ENCODE measurements around the gene HPX.

Gene HPX

GRCh38 chr11:6458352-6459098, 17.7 kb upstream of the HPX start:
- H3K9ac ChIP-seq (ENCODE audit: low read depth, low read length) = no peak overlapping the region

GRCh38 chr11:6457581-6458320, 17.0 kb upstream of the HPX start:
- H3K9me3 ChIP-seq (ENCODE audit: insufficient read depth, low read depth, low read length) = no peaks in the 10 kb centered on the region
- H3K9ac ChIP-seq (ENCODE audit: low read depth, low read length) = no peak overlapping the region
- peaks cover 22% of the 10 kb centered on the region for H3K36me3 ChIP-seq (ENCODE audit: insufficient read depth, low read depth, low read length)
- no peaks in the 10 kb centered on the region for H3K27me3 ChIP-seq (ENCODE audit: insufficient read depth, low read length)
- no peak overlapping the region for H3K4me3 ChIP-seq (ENCODE audit: low read length)
- no peaks in the 10 kb centered on the region for H3K4me1 ChIP-seq (ENCODE audit: insufficient read depth, low read length)
- no peak overlapping the region for H3K27ac ChIP-seq (ENCODE audit: low read length)

More at GRCh38 chr11:6458352-6459098, 17.7 kb upstream of the HPX start:
- no peak overlapping the region for H3K27ac ChIP-seq (ENCODE audit: low read length)
- no peaks in the 10 kb centered on the region for H3K4me1 ChIP-seq (ENCODE audit: insufficient read depth, low read length)
- H3K27me3 ChIP-seq (ENCODE audit: insufficient read depth, low read length) = no peaks in the 10 kb centered on the region
- H3K9me3 ChIP-seq (ENCODE audit: insufficient read depth, low read depth, low read length) = no peaks in the 10 kb centered on the region
- H3K4me3 ChIP-seq (ENCODE audit: low read length) = no peak overlapping the region
- H3K36me3 ChIP-seq (ENCODE audit: insufficient read depth, low read depth, low read length) = peaks cover 22% of the 10 kb centered on the region

- Histone ChIP-seq H3K27me3 (ENCODE audit: insufficient read depth, low read length) (no peaks in the 10 kb centered on the region), H3K27ac (ENCODE audit: low read length) (no peak overlapping the region), H3K36me3 (ENCODE audit: insufficient read depth, low read depth, low read length) (peaks cover 25% of the 10 kb centered on the region), H3K9me3 (ENCODE audit: insufficient read depth, low read depth, low read length) (no peaks in the 10 kb centered on the region), H3K4me1 (ENCODE audit: insufficient read depth, low read length) (no peaks in the 10 kb centered on the region), H3K4me3 (ENCODE audit: low read length) (no peak overlapping the region), H3K9ac (ENCODE audit: low read depth, low read length) (no peak overlapping the region)
Measured at GRCh38 chr11:6456361-6457073, 15.7 kb upstream of the HPX start.

- Histone ChIP-seq H3K36me3 (ENCODE audit: insufficient read depth, low read depth, low read length) (peaks cover 40% of the 10 kb centered on the region), H3K27me3 (ENCODE audit: insufficient read depth, low read length) (no peaks in the 10 kb centered on the region), H3K4me3 (ENCODE audit: low read length) (no peak overlapping the region), H3K27ac (ENCODE audit: low read length) (no peak overlapping the region), H3K9ac (ENCODE audit: low read depth, low read length) (no peak overlapping the region), H3K4me1 (ENCODE audit: insufficient read depth, low read length) (no peaks in the 10 kb centered on the region), H3K9me3 (ENCODE audit: insufficient read depth, low read depth, low read length) (no peaks in the 10 kb centered on the region)
Measured at GRCh38 chr11:6455070-6455469, 14.3 kb upstream of the HPX start.

GRCh38 chr11:6453152-6453551, 12.4 kb upstream of the HPX start:
- Histone ChIP-seq H3K4me1 (ENCODE audit: insufficient read depth, low read length) (no peaks in the 10 kb centered on the region), H3K27ac (ENCODE audit: low read length) (no peak overlapping the region), H3K36me3 (ENCODE audit: insufficient read depth, low read depth, low read length) (peaks cover 45% of the 10 kb centered on the region), H3K9ac (ENCODE audit: low read depth, low read length) (no peak overlapping the region), H3K27me3 (ENCODE audit: insufficient read depth, low read length) (no peaks in the 10 kb centered on the region), H3K9me3 (ENCODE audit: insufficient read depth, low read depth, low read length) (no peaks in the 10 kb centered on the region), H3K4me3 (ENCODE audit: low read length) (no peak overlapping the region)

DNA sequence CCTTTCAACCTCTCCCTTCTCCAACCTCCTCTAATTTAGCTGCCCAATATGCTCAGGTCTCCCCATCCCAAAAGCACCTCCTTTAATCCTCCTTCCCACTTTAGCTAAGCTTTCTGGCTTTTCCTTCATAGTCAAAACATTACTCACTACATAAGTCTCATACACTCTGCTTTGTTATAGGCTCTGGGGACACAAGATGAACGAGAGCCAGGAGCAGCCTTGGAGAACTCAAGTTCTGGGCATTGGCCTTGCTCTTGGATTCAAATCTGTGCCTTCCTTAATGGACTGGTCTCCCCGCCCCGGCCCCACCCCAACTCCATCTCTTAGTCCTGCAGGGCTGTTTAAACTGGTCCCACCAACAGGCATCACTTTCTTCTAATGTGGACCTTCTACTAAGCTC, 11.4 kb upstream of the HPX start:
- no peak overlapping the region for H3K9ac ChIP-seq (ENCODE audit: low read depth, low read length)
- no peaks in the 10 kb centered on the region for H3K27me3 ChIP-seq (ENCODE audit: insufficient read depth, low read length)
- peaks cover 44% of the 10 kb centered on the region for H3K36me3 ChIP-seq (ENCODE audit: insufficient read depth, low read depth, low read length)
- H3K4me1 ChIP-seq (ENCODE audit: insufficient read depth, low read length) = no peaks in the 10 kb centered on the region
- H3K27ac ChIP-seq (ENCODE audit: low read length) = no peak overlapping the region
- no peak overlapping the region for H3K4me3 ChIP-seq (ENCODE audit: low read length)
- H3K9me3 ChIP-seq (ENCODE audit: insufficient read depth, low read depth, low read length) = no peaks in the 10 kb centered on the region

DNA sequence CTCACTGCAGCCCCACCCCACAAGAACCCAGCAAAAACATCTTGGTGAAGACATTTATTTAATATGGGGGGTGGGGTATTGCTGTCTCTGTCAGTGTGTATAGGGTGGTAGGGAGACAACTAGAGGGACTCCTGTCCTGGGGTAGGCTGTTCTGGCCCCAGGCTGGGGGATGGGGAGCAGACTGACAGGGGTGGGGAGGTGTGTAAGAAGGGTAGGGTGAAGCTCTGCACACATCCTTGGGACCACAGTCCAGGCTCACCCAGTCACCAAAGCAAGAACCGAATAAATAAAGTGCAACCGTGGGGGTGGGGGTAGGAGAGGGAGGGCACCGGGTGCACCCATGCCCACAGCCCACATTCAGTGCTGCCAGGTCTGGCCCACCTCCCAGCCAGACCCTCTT, 7.8 kb upstream of the HPX start:
- H3K4me3 ChIP-seq (ENCODE audit: low read length) = no peak overlapping the region

GRCh38 chr11:6443269-6444003, 2.6 kb upstream of the HPX start:
- no peaks in the 10 kb centered on the region; the same call in 1 of the 2 replicates for H3K4me1 ChIP-seq (ENCODE audit: insufficient read depth, low read length)
- H3K9ac ChIP-seq (ENCODE audit: low read depth, low read length) = no peak overlapping the region
- H3K36me3 ChIP-seq (ENCODE audit: insufficient read depth, low read depth, low read length) = no peaks in the 10 kb centered on the region
- no peak overlapping the region for H3K4me3 ChIP-seq (ENCODE audit: low read length)
- H3K27me3 ChIP-seq (ENCODE audit: insufficient read depth, low read length) = no peaks in the 10 kb centered on the region
- no peaks in the 10 kb centered on the region for H3K9me3 ChIP-seq (ENCODE audit: insufficient read depth, low read depth, low read length)
- no peak overlapping the region for H3K27ac ChIP-seq (ENCODE audit: low read length)

More for the DNA sequence above, 7.8 kb upstream of the HPX start:
- no peak overlapping the region for H3K27ac ChIP-seq (ENCODE audit: low read length)
- no peaks in the 10 kb centered on the region for H3K9me3 ChIP-seq (ENCODE audit: insufficient read depth, low read depth, low read length)
- H3K4me1 ChIP-seq (ENCODE audit: insufficient read depth, low read length) = no peaks in the 10 kb centered on the region
- peaks cover 23% of the 10 kb centered on the region for H3K36me3 ChIP-seq (ENCODE audit: insufficient read depth, low read depth, low read length)
- no peaks in the 10 kb centered on the region for H3K27me3 ChIP-seq (ENCODE audit: insufficient read depth, low read length)
- H3K9ac ChIP-seq (ENCODE audit: low read depth, low read length) = no peak overlapping the region

GRCh38 chr11:6442441-6442840, 1.7 kb upstream of the HPX start:
- Histone ChIP-seq H3K9ac (ENCODE audit: low read depth, low read length) (no peak overlapping the region), H3K27me3 (ENCODE audit: insufficient read depth, low read length) (no peaks in the 10 kb centered on the region), H3K4me1 (ENCODE audit: insufficient read depth, low read length) (no peaks in the 10 kb centered on the region; the same call in 1 of the 2 replicates), H3K9me3 (ENCODE audit: insufficient read depth, low read depth, low read length) (no peaks in the 10 kb centered on the region), H3K4me3 (ENCODE audit: low read length) (no peak overlapping the region), H3K27ac (ENCODE audit: low read length) (no peak overlapping the region), H3K36me3 (ENCODE audit: insufficient read depth, low read depth, low read length) (no peaks in the 10 kb centered on the region)

DNA sequence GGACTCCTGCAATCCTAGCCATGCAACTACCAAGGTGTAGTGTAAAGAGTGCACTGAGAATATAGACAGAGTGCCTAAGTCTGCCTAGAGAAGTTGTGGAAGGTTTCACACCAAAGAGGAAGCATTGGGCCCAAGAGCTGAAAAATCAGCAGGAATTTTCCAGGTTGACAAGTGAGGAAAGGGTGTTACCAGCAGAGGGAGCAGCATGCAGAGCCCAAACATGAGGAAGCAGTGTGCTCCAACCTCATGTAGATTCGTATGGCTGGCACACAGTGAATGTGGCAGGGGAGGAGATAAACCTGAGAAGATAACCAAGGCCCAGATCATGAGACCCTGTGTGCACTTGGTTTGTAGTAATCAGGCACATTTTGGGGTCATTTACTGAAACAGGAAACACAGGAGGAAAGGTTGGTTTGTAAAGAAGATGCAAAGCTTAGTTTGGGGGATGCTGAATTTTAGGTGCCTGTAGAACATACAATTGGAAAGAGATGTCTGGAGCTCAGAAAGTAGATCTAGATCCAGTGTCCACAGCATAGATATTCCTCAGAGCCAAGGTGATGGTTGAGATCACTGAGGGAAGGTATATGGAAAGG, 1.7 kb downstream of the HPX start:
- no peaks in the 10 kb centered on the region for H3K9me3 ChIP-seq (ENCODE audit: insufficient read depth, low read depth, low read length)
- no peak overlapping the region for H3K9ac ChIP-seq (ENCODE audit: low read depth, low read length)
- no peaks in the 10 kb centered on the region for H3K27me3 ChIP-seq (ENCODE audit: insufficient read depth, low read length)
- no peaks in the 10 kb centered on the region; the same call in 1 of the 2 replicates for H3K4me1 ChIP-seq (ENCODE audit: insufficient read depth, low read length)
- no peak overlapping the region for H3K27ac ChIP-seq (ENCODE audit: low read length)
- H3K36me3 ChIP-seq (ENCODE audit: insufficient read depth, low read depth, low read length) = no peaks in the 10 kb centered on the region
- H3K4me3 ChIP-seq (ENCODE audit: low read length) = no peak overlapping the region

DNA sequence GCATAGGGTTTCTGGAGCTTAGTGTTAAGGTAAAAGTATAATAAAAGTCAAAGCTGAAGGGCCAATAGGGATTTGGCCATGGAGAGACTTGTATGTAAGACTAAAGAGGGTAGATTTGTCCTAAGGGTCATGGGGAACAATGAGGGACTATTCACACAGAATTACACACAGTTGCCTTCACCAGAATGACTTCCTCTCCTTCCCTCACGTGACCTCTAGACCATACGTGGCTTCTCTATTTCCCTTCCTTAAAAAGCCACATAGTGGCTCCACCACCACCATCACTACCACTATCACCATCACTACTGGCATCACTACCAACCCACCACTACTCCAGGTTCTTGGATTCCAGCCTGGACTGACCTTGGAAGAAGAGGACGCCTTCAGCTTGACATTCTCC, 2.8 kb downstream of the HPX start:
- Histone ChIP-seq H3K9me3 (ENCODE audit: insufficient read depth, low read depth, low read length) (no peaks in the 10 kb centered on the region), H3K4me1 (ENCODE audit: insufficient read depth, low read length) (no peaks in the 10 kb centered on the region; the same call in 1 of the 2 replicates), H3K9ac (ENCODE audit: low read depth, low read length) (no peak overlapping the region), H3K36me3 (ENCODE audit: insufficient read depth, low read depth, low read length) (no peaks in the 10 kb centered on the region), H3K27me3 (ENCODE audit: insufficient read depth, low read length) (no peaks in the 10 kb centered on the region), H3K4me3 (ENCODE audit: low read length) (no peak overlapping the region), H3K27ac (ENCODE audit: low read length) (no peak overlapping the region)
